ENCODE results near the gene OGDH.
"Not testable (repeated sequence)": the region's sequence is repeated elsewhere in the genome, so short reads cannot be mapped to it uniquely, and the experiment has no call there.

OGDH gene

DNA sequence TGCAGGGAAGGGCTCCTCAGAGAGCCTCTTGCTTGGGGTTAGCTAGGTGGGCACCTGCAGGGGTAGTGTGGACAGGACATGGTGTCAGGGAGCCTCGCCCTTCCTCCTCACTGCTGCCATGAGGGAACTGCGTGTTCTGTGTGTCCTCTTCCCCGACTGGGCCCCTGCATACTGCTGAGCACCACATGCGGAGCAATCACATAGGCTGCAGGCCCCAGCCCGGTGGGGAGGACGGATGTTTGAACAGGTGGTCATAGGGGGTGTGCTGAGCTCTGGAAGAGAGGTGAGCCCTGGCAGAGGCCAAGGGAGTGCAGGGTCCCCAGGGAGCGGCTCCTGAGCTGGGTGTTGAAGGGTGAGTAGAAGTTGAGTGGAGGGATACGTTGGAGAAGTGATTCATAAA, 93.9 kb downstream of the OGDH start:
- in situ Hi-C loops (cut with HindIII; ENCODE audit: low sequenced_read_pairs): no loop called here
- DNase-seq (ENCODE audit: low read depth): no peak
- H3K4me3 ChIP-seq (ENCODE audit: low read depth, low read length): no peak overlapping the region
- TF ChIP-seq, protein P1, sequence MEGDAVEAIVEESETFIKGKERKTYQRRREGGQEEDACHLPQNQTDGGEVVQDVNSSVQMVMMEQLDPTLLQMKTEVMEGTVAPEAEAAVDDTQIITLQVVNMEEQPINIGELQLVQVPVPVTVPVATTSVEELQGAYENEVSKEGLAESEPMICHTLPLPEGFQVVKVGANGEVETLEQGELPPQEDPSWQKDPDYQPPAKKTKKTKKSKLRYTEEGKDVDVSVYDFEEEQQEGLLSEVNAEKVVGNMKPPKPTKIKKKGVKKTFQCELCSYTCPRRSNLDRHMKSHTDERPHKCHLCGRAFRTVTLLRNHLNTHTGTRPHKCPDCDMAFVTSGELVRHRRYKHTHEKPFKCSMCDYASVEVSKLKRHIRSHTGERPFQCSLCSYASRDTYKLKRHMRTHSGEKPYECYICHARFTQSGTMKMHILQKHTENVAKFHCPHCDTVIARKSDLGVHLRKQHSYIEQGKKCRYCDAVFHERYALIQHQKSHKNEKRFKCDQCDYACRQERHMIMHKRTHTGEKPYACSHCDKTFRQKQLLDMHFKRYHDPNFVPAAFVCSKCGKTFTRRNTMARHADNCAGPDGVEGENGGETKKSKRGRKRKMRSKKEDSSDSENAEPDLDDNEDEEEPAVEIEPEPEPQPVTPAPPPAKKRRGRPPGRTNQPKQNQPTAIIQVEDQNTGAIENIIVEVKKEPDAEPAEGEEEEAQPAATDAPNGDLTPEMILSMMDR (IDR thresholded peaks at IDR 0.05; ENCODE audit: low read depth, low read length, missing control alignments): no peak

DNA sequence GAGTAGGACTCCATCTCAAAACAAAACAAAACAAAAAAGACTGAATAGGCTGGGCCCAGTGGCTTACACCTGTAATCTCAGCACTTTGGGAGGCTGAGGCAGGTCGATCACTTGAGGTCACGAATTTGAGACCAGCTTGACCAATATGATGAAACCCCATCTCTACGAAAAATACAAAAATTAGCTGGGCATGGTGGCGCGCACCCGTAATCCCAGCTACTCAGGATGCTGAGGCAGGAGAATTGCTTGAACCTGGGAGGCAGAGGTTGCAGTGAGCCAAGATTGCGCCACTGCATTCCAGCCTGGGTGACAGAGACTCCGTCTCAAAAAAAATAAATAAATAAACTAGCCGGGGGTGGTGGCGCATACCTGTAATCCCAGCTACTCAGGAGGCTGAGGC, 97.0 kb downstream of the OGDH start:
- H3K4me3 ChIP-seq (ENCODE audit: low read depth, low read length); in situ Hi-C loops (cut with HindIII; ENCODE audit: low sequenced_read_pairs): not testable (repeated sequence)

DNA sequence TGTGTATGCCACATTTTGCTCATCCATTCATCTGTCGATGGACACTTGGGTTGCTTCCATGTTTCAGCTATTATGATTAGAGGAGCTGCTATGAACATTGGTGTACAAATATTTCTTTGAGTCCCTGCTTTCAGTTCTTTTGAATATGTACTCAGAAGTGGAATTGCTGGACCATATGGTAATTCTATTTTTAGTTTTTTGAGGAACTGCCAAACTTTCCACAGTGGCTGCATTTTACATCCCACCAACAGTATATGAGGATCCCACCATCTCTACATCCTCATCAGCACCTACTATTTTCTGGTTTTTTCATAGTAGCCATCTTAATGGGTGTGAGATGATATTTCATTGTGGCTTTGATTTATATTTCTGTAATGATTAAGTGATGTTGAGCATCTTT, 97.5 kb downstream of the OGDH start:
- no peak for DNase-seq (ENCODE audit: low read depth)
- in situ Hi-C loops (cut with HindIII; ENCODE audit: low sequenced_read_pairs): no loop called here
- H3K4me3 ChIP-seq (ENCODE audit: low read depth, low read length): no peak overlapping the region
- TF ChIP-seq, protein P1 (IDR thresholded peaks at IDR 0.05; ENCODE audit: low read depth, low read length, missing control alignments): no peak

More for the DNA sequence above, 97.0 kb downstream of the OGDH start:
- DNase-seq (ENCODE audit: low read depth): not testable (repeated sequence)

DNA sequence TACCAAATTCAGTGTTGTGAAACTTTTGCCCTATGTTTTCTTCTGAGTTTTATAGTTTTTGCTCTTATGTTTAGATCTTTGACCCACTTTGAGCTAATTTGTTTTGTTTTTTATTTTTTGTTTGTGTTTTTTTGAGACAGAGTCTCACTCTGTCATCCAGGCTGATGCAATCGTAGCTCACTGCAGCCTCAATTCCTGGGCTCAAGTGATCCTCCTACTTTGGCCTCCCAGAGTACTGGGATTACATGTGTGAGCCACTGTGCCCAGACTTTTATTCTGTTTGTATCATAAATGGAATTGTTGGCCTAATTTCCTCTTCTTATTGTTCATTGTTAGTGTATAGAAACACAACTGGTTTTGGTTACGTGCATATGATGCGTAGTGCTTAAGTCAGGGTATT, 99.0 kb downstream of the OGDH start:
- no peak for DNase-seq (ENCODE audit: low read depth)
- in situ Hi-C loops (cut with HindIII; ENCODE audit: low sequenced_read_pairs): no loop called here
- H3K4me3 ChIP-seq (ENCODE audit: low read depth, low read length): no peak overlapping the region
- TF ChIP-seq, protein P1 (IDR thresholded peaks at IDR 0.05; ENCODE audit: low read depth, low read length, missing control alignments): no peak

- no peak for DNase-seq (ENCODE audit: low read depth)
- TF ChIP-seq, protein P1 (IDR thresholded peaks at IDR 0.05; ENCODE audit: low read depth, low read length, missing control alignments): no peak
- in situ Hi-C loops (cut with HindIII; ENCODE audit: low sequenced_read_pairs): no loop called here
- no peak overlapping the region for H3K4me3 ChIP-seq (ENCODE audit: low read depth, low read length)
Measured at GRCh38 chr7:44706788-44707557, 100.5 kb downstream of the OGDH start.

DNA sequence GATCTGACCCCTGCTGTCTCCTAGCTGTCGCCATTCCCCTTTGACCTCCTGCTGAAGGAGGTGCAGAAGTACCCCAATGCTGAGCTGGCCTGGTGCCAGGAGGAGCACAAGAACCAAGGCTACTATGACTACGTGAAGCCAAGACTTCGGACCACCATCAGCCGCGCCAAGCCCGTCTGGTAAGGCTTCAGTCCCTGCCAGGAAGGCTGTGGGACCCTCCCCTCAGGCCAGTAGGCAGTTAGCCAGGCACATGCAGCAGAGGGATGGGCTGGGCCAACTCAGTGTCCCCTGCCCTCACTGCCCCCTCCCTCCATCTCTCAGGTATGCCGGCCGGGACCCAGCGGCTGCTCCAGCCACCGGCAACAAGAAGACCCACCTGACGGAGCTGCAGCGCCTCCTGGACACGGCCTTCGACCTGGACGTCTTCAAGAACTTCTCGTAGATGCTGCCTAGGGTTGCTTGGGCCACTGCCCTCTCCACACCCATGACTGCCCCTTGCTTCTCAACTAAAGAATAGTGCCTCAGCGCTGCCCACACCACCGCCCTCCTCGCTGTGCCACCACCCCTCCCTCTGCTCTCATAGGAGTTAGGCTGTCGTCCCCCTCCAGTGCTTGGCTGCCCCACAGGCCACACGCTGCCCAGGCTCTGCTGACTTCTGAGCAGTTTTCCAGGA, 101.3 kb downstream of the OGDH start:
- H3K4me3 ChIP-seq (ENCODE audit: low read depth, low read length): no peak overlapping the region
- in situ Hi-C loops (cut with HindIII; ENCODE audit: low sequenced_read_pairs): no loop called here

More for the DNA sequence above, 101.3 kb downstream of the OGDH start:
- no peak for DNase-seq (ENCODE audit: low read depth)
- TF ChIP-seq, protein P1 (IDR thresholded peaks at IDR 0.05; ENCODE audit: low read depth, low read length, missing control alignments): no peak
